ENCODE measurements around the gene GPC5.

DNA sequence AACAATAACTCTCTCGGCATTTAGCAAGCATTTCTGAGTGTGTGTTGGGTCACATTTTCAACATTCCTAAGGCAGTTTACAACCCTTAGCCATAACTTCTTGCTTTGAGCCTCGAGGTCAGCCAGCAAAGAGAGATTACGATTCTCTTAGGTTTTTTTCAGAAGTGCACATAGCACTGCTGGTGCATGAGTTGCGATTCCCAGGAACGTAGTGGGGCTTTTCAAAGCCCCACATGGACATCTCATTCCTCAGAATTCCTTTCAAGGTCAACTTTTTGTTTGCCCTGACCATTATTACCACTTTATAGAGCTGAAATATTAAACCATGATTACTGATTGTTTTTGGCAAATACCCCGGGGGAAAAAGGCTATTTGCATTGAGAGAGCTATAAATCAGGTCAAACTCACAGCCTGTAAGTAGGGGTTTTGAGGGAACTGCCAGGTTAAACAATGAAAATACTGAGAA lies 705.3 kb downstream of the GPC5 start:
- TF ChIP-seq, protein P1, sequence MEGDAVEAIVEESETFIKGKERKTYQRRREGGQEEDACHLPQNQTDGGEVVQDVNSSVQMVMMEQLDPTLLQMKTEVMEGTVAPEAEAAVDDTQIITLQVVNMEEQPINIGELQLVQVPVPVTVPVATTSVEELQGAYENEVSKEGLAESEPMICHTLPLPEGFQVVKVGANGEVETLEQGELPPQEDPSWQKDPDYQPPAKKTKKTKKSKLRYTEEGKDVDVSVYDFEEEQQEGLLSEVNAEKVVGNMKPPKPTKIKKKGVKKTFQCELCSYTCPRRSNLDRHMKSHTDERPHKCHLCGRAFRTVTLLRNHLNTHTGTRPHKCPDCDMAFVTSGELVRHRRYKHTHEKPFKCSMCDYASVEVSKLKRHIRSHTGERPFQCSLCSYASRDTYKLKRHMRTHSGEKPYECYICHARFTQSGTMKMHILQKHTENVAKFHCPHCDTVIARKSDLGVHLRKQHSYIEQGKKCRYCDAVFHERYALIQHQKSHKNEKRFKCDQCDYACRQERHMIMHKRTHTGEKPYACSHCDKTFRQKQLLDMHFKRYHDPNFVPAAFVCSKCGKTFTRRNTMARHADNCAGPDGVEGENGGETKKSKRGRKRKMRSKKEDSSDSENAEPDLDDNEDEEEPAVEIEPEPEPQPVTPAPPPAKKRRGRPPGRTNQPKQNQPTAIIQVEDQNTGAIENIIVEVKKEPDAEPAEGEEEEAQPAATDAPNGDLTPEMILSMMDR (tag by site-specific recombination; IDR thresholded peaks at IDR 0.05) = no peak
- TF ChIP-seq IKZF3 (tag by site-specific recombination; IDR thresholded peaks at IDR 0.05) = no peak
- no peak for TF ChIP-seq ZNF23 (tag by site-specific recombination; IDR thresholded peaks at IDR 0.05; ENCODE audit: borderline replicate concordance)
- TF ChIP-seq ZBTB17 (tag by site-specific recombination; IDR thresholded peaks at IDR 0.05) = no peak
- TF ChIP-seq, protein P2, sequence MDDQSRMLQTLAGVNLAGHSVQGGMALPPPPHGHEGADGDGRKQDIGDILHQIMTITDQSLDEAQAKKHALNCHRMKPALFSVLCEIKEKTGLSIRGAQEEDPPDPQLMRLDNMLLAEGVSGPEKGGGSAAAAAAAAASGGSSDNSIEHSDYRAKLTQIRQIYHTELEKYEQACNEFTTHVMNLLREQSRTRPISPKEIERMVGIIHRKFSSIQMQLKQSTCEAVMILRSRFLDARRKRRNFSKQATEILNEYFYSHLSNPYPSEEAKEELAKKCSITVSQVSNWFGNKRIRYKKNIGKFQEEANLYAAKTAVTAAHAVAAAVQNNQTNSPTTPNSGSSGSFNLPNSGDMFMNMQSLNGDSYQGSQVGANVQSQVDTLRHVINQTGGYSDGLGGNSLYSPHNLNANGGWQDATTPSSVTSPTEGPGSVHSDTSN (CRISPR knock-in tag; IDR thresholded peaks at IDR 0.05) = no peak
- TF ChIP-seq ZNF558 (tag by site-specific recombination; IDR thresholded peaks at IDR 0.05) = no peak
- no peak for TF ChIP-seq ZNF830 (tag by site-specific recombination; IDR thresholded peaks at IDR 0.05; ENCODE audit: low read depth)
- TF ChIP-seq ZNF768 (tag by site-specific recombination; IDR thresholded peaks at IDR 0.05) = no peak

Measured in HEK293 (cell line).